Hematopoietic multipotent progenitor cell treated with erythropoietin and hydrocortisone succinate and interleukin-3 and kit ligand, for 4 days (in vitro differentiated cells): ENCODE measurements around the gene PPP1R3E.

Source experiments
- DNase-seq: peaks from one replicate; pipeline ENCODE4 v3.0.0-alpha.2; 2015

The PPP1R3E gene

GRCh38 chr14:23322568-23323517 is 20.2 kb upstream of the PPP1R3E start:
- DNase-seq: no peak

- peak; percentile 65 for DNase-seq
These were observed 19.2 kb upstream of the PPP1R3E start for GRCh38 chr14:23321572-23322547.

GRCh38 chr14:23320584-23321571 is 18.2 kb upstream of the PPP1R3E start, which contains the start of gene PABPN1:
PABPN1 (plus strand) TSS chr14:23321457; CDS start chr14:23321470, 13 bp downstream.
- DNase-seq: peak; percentile 100

DNA sequence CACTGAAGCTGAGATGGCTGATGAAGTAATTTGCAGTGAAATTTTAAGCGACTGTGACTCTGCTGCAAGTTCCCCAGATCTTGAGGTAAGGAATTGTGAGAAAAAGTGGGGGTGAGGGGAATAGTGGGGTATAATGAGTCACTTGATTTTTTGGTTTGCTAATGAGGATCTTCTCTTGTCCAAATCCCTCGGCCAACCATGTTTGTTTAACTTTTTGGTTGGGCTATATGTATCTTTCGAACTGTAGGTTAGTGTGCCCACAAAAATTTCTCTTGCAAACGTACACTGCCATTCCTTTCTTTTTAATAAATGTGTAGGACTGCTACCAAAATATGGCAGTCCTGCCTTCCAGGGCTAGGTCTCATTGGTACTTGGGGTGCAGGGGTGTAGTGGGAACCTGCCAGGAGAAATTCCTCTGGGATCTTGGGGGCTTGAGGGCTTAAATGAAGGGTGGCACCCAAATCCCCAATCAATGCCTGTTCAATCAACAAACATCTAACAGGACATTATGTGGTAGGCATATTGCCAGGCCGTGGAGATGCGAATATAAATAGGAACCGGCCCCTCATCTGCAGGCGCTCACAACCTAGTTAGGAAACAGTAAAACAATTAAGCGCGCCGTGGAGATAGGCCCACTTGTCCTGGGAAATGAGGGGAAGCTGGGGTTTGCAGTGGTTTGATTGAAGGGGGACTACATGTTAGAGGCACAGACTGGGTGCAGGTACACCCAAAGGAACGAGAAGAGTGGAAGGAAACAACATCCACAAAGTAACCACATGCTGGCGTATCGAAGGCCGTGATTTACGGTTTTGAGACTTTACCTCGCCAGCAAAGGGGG is 17.3 kb upstream of the PPP1R3E start:
- no peak for DNase-seq

DNA sequence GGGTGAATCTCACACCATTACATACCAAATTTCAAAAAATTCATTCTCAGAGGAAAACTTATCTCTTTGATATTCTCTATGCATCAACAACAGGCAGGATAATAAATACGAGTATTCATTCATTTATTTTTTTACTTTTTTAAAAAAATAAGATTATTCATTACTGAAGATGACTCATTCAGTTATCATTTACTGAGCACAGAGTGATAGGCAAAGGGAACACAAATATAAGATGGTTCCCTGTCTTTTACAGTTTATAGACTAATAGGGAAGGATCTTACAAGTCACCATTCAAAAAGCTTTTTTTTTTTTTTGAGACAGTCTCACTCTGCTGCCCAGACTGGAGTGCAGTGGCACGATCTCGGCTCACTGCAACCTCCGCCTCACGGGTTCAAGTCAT is 13.6 kb upstream of the PPP1R3E start:
- DNase-seq: no peak

DNA sequence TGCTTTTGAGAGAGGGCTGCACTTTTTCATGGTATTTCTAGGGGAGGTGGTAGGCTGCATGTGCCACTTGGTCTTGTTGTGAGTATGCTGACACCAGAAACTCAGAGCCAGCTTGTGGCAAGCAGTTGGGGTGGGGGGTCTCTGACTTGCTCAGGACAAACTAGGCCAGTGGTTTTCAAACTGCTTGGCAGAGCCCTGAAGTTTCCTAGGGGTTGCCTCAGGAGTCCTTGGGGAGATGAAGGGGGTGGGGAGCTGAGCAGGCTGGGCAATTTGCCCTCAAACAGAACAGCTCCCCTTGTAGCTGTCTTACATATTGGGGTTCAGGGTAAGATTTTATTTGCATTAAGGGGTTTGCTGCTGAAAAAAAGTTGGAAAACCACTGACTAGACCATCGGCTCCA is 7.9 kb upstream of the PPP1R3E start:
- DNase-seq: no peak

DNA sequence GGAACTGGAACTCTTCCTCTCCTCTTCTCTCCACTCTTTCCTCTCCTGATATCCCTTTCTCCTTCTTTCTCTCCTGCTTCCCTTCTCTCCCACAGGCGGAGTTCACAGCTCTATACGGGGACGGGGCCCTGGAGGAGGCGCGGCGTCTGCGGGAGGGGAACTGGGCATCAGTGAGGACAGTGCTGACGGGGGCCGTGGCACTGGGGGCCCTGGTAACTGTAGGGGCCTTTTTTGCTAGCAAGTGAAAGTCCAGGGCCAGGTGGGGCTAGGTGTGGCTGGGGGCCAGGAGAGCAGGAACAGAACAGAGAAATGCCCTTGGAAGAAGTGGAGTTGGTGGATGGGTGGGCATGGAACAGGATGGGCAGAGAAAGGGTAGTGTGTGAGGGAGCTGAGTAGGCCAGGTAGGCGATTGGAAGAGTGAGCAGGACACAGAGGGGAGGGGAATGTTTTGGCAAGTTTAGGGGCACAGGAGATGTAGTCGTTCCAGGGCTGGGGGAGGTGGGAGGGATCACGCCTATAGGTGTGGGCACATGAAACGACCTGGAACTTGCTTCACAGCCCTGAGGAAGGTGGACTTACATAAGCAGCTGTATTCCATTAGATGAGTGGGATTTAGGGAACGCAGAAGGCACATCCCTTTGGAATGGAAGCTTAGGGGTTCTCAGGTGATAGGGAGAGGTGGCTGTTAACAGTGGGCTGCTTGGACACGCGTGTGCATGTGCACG is 6.2 kb upstream of the PPP1R3E start:
- DNase-seq: no peak

DNA sequence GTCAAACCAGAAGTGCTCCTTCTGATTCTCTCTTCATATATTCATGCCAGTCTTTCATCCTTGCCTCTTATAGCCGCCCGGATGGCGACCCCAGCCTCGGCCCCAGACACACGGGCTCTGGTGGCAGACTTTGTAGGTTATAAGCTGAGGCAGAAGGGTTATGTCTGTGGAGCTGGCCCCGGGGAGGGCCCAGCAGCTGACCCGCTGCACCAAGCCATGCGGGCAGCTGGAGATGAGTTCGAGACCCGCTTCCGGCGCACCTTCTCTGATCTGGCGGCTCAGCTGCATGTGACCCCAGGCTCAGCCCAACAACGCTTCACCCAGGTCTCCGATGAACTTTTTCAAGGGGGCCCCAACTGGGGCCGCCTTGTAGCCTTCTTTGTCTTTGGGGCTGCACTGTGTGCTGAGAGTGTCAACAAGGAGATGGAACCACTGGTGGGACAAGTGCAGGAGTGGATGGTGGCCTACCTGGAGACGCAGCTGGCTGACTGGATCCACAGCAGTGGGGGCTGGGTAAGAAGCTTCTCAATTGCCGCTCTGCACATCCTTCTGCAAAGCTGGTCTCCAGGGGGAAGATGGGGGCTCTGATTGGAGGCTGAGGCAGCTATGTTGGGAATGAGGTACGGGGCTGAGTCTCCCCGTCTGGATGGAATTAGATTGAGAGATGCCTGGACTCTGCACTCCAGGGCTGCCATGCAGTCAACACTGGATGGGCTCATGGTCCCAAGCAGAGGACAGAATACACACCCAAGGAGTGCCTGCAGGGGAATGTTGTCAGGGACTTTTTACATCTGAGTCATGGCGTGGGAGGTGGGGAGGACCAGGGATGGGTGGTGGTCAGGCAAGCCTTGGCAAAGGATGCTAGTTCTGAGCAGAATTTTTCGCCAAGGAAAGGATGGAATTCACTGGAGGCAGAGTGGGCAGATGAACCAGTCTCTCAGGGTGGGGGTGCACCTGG is 5.3 kb upstream of the PPP1R3E start:
- DNase-seq: no peak

GRCh38 chr14:23307146-23307530 is 4.5 kb upstream of the PPP1R3E start:
- DNase-seq: no peak

GRCh38 chr14:23306412-23307145 is 3.9 kb upstream of the PPP1R3E start, which contains the start of gene BCL2L2:
BCL2L2 (plus strand) TSS chr14:23306833; CDS start chr14:23307768, 935 bp downstream.
- peak; percentile 95 for DNase-seq

- DNase-seq: no peak
These were observed 730 bp downstream of the PPP1R3E start for GRCh38 chr14:23301969-23302289.

- DNase-seq: peak; percentile 99
These were observed 1.2 kb downstream of the PPP1R3E start for GRCh38 chr14:23301288-23301968.

DNA sequence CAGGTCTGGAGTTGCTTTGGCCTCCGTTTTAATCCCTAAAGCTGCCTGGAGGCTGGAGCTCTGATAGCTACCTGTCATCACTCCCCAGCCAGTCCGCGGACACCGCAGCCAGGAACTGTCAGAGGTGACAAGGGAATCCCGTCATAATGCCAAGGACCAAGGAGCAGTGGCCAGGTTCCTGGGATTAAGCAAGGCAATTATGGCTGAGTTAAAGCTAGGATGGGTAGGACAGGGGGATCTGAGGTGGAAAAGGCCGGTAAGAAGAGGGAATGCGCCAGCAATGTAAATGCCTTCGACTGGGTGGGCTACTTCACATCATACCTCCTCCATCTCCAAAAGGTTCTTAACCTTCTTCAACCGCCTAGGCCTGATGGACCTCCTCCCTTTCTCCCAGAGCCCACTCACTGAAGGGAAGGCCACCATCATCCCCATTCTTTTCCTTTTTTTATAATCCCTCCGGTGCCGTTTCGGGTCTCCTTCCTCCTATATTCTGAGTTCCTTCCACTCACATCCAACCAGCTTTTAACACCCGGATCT is 1.9 kb downstream of the PPP1R3E start:
- DNase-seq: peak; percentile 28

DNA sequence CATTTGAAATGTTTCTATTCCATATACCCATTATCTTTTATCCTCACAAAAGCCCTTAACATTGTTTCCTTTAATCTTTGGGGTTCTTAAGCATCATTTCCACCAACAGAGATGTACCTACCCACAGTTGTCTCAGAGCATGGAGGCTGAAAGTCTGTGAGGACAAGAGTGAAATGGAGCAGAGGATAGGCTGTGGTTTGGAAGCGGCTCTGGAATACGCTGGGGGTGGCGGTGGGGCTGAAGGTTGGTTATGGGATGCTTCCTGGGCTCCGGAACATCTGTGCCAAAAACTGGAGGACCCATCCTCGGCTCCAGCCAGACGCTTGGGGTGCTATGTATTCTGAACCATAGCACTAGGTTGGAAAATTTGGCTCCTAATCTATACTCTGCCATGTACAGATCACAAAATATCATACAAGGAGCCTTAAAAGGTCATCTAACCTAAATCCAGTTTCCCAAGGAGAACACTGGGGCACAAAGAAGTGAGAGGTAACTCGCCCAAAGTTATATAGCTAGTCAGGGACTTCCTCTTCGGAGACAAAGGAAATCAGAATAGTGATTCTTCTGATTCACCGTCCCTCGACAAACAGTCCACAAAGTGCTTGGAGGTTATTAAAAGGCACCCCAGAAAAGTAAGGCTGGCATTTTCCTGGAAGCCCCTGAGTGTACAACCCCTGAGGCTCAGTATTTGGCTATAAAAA is 2.5 kb downstream of the PPP1R3E start:
- peak; percentile 22 for DNase-seq

DNA sequence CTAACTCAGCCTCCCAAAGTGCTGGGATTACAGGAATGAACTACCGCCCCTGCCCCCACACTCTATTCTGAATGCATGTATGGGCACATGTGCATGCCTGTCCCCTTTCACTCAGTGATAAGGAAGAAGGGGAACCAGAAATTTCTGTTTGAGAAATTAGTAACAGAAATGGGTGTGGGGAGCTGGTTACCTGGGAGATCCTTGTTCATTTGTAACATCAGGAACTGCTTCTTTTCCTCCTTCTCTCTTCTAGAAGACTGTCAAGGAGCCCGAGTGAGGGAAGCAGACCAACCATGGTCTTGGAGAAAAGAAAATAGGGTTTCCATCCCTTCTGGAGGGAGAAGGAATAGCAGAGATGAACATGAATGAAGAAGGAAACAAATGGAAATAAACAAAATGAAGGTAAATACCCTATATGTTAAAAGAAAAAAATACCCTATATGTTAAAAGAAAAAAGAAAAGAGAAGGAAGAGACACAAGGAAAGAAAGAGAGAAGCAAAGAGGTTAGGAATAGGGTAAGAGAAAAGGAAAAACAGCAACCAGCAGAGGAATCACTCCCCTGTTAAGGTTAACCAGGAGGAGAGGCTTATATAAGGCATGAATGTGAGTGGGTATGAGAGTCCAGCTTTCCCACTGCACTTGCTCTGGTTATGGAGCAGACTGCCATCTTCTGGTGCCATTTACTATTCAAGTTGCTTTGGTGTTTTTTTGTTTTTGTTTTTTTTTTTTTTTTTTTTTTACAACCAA is 3.3 kb downstream of the PPP1R3E start:
- DNase-seq: peak; percentile 77

GRCh38 chr14:23297611-23298277 is 4.9 kb downstream of the PPP1R3E start:
- peak; percentile 54 for DNase-seq
